NCI-H345 treated with DMSO at 0.1 percent for 48 hours (cell line): ENCODE results near the gene CRIP1.

Experiments
- DNase-seq: peaks from one replicate; lab custom pipeline; 2025; ENCODE audit not compliant: unreplicated experiment; lab: John Stamatoyannopoulos, UW

Gene CRIP1

DNA sequence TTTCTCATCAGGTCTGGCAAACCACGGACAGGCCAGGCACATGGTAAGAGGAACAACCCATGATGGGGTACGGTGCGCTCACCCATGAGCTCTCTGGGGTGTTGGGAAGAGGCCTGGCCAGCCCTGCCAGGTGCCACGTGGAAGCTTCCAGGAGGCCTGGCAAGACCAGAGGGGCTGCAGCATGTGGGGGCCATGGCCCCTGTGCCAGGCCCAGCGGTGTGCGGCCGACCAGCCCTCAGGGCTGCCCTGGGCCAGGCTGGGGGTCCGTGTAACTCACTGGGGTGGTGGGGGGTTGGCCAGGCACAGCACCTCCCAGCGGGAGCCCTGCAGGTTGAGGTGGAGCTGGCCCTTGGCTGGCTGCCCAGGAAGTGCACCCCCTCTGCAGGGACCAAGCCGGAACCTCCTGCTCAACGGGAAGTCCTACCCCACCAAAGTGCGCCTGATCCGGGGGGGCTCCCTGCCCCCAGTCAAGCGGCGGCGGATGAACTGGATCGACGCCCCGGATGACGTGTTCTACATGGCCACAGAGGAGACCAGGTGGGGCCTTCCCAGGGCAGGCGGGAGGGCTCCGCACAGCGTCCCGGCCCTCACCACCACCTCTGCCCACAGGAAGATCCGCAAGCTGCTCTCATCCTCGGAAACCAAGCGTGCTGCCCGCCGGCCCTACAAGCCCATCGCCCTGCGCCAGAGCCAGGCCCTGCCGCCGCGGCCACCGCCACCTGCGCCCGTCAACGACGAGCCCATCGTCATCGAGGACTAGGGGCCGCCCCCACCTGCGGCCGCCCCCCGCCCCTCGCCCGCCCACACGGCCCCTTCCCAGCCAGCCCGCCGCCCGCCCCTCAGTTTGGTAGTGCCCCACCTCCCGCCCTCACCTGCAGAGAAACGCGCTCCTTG lies 17.0 kb upstream of the CRIP1 start:
- DNase-seq, result no peak

DNA sequence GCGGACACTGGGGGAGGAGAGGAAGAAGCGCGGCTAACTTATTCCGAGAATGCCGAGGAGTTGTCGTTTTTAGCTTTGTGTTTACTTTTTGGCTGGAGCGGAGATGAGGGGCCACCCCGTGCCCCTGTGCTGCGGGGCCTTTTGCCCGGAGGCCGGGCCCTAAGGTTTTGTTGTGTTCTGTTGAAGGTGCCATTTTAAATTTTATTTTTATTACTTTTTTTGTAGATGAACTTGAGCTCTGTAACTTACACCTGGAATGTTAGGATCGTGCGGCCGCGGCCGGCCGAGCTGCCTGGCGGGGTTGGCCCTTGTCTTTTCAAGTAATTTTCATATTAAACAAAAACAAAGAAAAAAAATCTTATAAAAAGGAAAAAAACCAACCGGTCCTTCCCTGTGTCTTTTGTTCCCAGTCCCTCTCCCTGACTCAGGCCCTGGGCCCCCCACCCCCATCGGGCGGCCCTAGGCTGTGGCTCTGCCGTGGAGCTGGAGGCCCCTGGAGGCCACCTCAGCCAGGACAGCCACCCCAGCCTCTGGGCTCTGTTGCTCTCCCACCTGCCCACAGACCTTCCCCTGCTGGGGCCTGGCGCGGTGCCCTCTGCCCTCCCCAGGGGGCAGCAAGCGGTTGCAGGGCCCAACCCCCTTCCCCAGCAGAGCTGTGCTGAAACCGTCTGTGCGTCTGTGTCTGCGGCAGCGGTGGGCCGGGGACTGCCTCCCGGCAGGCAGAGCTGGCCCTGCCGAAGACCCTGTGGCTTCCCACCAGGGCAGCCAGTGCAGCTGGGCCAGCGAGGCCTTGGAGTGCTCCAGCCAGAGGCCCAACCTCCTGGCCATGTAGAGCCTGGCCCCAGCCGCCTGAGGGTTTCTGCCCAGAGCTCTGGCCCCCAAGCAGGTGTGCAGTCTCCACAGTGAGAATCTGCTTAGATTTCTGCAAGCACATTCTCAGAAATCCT lies 16.1 kb upstream of the CRIP1 start:
- DNase-seq, result peak; percentile 79

DNA sequence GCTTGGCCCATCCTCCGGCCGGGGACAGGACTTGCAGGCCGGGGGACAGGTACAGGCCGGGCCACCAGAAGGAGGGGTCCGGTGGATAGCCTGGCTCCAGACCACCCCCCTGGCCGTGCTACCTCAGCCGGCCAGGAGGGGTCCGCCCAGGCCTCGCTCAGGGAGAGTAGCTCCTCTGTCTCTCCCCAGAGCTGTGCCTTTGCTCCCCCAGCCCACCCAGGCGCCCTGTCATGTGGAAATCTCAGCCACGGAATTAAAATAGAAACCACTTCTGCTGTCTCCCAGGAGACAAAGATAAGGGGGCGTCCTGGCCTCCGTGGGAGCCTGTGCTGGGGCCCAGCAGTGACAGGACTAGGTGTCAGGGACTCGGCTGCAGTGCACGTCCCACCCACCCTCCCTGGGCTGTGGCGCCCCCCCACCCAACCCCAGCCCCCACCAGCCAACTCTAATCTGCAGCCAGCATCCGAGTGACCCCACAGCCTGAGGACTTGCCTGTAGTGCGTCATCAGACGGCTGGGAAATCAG lies 15.3 kb upstream of the CRIP1 start:
- DNase-seq, result no peak

DNA sequence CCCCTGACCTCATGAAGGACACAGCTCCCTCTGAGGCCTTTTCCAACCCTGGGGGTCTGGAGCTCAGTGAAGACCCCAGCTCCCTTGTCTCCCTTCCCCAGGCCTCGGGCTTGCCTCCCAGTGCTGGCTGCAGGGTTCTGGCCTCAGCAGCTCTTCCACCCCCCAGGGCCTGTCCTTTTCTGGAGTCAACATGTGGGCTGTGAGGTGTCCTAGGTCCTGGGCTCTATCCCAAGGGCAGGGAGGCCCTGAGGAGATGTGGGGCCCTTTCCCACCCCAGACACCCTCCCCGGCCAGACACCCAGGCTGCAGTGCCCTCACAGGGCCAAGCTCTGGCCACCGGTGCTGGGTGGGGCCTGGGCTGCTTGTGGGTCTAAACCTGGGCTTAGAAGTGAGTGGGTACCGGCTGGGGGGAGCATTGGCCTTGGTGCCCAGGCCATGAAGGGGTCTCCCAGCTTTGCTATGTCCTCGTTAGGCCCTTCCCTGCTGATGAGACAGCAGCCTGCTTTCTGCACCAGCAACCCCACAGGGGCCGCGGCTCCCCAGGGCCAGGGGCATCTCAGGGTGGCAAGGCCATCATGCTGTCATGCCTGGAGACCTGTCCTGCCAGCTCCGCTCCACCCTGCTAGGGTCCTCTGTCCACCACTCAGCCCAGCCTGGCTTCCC lies 14.7 kb upstream of the CRIP1 start:
- DNase-seq, result no peak

DNA sequence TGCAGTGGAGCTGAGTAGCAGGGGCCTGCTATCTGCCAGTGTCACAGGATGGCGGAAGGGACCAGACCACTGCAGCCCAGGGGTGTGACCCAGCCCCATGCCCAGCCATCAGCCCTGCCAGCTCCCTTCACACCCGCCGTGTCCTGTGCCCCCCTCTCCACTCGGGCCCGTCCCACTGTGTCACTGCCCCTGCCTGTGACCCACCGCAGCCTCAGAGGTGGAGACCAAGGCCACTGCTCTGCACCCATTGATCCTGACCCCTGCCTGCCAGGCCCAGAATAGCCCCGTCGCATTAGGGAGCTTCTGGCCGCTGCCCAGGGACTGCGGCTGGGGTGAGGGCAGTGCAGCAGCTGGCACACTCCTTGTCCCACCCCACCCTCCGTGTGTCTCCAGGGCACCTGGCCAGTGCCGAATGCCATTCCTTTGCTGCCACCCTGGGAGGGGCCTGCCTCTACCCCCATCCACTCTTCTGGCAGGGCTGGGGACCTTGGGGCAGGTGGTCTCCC lies 14.1 kb upstream of the CRIP1 start:
- no peak for DNase-seq

DNA sequence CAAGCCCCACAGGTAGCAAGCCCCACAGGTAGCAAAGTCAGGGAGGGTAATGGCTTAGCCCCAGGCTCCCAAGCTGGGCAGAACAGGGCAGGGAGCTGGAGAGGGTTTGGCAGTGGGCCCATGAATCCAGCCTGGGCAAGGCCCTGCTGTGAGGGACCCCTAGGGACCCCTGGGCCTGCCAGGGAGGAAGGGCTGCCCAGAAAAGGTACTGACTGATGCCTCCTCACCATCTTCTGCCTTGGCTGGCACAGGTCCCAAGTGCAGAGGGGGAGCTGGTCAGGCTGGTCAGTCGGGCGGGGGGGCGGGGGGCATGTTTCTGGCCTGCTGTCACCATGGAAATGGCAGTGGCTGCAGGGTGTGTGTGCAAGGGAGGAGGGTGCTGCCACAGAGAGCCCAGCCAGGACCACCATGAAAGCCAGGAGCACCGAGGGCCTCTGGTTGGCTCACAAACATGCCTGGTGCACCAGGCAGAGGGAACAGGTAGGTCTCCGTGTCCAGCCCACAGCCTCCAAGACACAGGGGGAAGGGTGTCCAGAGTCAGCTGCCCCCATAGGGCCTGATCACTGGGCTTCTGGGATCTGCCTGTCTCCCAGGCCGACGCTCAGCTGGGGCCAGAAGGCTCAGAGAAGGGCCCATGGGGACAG lies 13.5 kb upstream of the CRIP1 start:
- peak; percentile 47 for DNase-seq

DNA sequence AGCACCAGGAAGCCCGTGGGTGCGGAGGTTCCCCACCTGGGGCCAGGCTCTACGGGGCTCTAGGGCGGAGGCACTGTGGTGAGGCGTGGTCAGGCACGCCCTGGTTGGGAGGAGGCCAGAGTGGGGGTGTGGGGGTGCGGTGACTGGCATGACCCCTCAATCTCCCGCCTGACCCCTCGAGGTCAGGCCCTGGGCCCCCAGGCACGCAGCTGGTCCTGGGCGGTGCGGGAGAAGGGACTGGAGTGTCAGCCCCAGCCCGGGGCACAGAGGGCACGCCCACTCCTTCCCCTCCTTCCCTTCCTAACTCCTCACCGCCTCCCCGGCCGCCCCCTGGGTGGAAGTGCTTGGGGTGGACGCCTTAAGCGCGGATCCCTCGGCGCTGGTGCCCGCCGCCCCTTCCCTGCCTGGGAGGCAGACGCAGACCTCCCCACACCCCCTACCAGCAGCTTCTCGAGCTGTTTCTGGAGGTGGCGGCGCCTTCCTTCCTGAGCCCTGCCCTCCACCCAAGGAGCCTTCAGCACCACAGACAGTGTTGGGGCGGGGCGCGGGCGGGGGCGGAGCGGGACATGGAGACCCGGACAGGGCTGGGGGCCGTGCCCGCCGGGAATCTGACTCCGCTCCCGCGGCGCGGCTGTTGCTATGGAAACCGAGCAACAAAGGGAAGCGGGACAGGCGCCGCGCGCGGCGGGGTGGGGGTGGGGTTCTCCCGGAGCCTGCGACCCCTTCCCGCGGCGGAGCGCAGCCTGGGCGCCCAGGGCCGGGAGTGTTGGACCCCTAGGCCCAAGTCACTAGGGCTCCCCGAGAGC lies 12.8 kb upstream of the CRIP1 start:
- DNase-seq, result peak; percentile 63

DNA sequence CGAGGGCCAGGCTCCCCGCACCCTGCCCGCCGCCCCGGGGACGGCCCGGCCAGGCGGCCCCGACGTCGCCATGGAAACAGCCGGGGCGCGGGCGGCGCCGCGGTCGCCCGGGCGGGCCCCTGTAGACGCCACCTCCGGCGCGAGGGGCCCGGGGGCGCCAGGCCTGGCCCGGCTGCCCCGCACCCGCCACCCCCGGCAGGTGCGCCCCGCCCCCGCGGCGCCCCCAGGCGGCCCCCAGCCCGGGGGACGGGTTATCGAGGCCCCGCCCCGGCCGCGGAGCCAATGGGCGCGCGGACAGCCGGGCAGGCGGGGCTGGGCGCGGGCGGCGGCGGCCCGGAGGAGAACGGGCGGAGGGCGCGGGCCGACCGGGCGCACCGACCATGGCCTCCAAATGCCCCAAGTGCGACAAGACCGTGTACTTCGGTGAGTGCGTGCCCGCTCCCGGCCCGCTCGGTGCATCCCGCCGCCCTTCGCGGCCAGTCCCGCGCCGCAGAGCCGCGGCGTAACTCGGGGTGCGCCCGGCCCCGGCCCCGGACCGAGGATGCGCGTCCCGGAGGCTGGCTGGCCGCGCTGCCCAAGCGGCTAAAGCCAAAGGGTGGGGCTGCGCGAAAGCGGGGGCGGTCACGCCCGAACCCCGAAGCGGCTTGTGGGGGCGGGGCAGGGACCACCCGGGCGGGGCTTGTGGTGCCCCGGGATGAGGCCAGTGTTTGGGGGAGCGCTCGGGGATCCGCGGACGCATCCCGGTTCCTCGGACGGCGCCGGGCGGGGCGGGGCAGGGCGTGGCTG lies 12.0 kb upstream of the CRIP1 start, which contains the start of gene CRIP2:
TSS of gene CRIP2 (plus strand) at position 339 of the 786 bp plus-strand sequence. CDS start at position 381, 42 bp downstream.
- DNase-seq, result peak; percentile 36

DNA sequence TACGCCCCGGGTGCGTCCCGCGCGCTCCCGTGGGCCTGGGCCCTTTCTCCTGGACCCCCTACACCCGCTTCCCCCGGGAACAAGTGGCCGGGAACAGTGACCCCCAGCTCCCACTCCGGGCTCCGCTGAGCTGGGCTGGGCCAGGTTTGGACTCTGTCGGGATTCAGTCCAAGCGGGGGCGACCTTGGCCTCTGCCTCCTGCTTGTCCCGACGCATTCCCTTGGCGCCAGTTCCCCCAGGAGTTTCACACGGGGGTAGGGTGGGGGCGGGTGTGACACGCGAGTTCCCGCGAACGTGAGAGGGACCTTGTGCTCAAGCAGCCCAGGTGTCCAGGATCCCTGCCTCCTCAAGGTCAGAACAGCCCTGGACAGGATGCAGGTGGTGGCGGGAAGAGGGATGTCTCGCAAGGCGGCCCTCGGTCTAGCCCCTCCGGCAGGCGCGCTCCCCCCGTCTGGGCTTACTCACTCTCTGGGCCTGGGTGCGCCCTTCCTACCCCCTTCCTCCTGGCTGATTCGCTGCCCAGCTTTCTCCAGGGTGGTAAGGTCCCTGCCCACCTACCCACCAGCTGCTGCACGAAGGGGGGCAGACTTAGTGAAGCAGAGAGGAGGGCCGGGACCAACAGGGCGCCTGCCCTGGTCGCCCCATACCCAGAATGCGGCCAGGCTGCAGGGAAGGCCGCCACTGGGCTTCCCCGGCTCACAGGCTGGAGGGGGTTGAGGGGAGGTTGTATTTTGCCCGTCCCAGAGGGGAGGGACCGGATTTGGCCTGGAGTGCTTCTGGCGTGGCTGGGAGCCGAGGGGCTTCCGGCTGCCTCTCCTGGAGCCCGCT lies 11.2 kb upstream of the CRIP1 start:
- DNase-seq, result no peak

DNA sequence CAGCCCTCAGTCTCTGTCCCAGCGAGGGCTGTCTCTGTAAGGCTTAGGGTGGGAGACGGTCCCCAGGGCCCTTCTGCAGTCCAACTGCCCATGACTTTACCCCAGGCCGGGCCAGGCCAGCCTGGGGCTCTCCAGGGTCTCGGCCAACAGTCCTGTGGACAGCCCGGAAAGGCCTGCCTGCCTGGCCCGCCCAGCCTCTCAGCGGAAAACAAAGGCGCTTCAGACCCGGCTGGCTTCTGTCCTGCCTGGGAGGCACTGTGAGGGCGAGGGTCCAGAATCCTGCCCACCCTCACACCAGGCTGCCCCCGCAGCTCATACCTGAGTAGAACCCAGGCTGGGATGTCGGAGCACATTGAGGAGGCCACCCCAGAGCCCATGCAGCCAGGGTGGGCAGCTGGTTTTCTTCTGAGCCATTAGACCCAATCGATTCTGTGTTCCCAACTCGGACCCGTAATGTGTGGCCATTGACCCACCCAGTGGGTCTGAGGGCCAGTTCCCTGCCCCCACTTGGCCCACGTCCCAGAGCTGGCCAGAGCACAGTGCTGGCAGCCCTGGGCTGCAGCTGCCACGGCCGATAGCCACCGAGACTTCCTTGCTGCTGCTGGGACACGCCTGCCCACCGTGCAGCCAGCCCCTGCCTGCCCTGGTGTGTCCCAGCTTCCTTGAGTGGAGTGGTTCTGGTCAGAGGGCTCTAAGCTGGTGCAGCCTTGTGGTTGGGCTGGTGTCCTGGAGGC lies 10.4 kb upstream of the CRIP1 start:
- DNase-seq, result no peak

DNA sequence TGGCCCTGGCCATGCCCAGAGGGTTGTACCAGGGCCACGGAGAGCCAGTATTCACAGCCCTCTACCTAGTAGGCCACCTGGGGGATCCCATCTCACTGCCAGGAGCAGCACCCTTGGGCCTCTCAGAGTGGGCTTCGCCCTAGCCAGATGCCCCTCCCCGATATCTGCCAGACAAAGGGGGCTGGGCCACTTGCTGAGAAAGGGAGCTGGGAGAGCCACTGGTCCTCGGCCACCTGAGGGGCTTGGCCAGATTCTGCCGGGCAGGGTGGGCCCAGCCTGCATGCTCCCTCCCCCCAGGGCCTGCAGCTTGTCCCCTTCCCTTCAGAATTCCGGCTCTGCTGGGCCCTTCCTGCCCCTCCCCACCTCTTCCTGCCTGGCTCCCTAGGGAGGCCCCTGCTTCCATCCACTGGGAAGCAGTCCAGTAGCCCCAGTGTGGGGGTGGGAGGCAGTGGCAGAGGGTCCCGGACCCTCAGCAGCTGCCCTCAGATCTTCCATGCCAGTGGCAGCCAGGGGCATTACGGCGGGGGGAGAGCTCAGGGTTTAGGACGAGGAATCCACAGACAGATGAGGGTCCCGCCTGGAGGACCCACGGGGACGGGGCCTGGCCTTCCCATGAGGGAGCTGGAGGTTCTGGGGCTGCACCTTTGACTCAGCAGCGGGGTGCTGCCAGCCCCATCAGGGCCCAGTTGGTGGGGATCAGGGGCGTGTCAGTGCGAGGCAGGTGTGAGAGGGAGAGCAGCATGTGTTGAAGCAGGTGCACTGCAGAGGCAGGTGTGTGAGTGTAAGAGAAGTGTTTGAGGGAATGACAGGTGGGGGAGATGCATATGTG lies 9.6 kb upstream of the CRIP1 start:
- no peak for DNase-seq

DNA sequence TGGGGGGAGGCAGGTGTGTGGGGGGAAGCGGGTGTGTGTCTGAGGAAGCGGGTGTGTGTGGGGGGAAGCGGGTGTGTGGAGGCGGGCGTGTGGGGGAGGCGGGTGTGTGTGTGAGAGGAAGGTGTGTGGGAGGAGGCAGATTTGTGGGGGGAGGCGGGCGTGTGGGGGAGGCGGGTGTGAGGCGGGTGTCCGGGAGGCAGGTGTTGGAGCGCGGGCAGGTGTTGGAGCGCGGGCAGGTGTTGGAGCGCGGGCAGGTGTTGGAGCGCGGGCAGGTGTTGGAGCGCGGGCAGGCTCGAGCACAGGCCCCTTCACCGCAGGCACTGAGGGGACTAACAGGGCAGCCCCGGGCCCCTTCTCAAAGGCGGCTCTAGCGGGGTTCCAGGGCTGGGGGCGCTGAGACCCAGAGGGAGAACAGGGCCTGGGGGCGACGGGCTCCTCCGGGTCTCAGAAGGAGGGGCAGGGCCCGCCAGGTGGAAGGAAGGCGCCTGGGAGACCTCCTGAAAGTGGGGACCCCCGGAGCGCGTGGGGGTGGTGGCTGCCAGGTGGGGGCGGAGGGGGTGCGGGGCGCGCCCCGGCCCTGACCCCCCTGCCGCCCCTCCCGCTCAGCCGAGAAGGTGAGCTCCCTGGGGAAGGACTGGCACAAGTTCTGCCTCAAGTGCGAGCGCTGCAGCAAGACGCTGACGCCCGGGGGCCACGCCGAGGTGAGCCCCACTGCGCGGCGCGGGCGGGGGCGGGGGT lies 8.9 kb upstream of the CRIP1 start:
- DNase-seq, result no peak

DNA sequence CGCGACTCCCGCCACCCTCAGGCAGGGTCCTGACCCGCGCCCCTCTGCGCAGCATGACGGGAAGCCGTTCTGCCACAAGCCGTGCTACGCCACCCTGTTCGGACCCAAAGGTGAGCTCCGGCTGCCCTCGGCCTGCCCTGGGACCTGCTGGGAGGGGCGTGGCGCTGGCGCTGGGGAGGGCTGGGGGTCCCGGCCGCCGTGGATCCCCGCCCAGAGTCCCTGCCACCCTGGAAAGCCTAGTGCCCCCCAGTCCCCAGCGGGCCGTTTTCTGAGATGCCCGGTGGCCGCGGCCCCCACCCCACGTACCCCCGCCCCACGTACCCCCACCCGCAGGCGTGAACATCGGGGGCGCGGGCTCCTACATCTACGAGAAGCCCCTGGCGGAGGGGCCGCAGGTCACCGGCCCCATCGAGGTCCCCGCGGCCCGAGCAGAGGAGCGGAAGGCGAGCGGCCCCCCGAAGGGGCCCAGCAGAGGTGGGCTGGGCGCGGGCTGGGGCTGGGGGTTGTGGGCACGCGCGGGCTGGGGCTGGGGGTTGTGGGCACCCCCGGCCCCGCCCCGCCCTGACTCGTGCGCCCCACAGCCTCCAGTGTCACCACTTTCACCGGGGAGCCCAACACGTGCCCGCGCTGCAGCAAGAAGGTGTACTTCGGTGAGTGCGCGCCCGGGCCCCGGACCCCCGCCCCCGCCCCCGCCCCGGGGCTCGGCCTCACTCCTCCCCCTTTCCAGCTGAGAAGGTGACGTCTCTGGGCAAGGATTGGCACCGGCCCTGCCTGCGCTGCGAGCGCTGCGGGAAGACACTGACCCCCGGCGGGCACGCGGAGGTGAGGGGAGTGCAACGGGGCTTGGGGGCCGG lies 8.1 kb upstream of the CRIP1 start:
- no peak for DNase-seq

DNA sequence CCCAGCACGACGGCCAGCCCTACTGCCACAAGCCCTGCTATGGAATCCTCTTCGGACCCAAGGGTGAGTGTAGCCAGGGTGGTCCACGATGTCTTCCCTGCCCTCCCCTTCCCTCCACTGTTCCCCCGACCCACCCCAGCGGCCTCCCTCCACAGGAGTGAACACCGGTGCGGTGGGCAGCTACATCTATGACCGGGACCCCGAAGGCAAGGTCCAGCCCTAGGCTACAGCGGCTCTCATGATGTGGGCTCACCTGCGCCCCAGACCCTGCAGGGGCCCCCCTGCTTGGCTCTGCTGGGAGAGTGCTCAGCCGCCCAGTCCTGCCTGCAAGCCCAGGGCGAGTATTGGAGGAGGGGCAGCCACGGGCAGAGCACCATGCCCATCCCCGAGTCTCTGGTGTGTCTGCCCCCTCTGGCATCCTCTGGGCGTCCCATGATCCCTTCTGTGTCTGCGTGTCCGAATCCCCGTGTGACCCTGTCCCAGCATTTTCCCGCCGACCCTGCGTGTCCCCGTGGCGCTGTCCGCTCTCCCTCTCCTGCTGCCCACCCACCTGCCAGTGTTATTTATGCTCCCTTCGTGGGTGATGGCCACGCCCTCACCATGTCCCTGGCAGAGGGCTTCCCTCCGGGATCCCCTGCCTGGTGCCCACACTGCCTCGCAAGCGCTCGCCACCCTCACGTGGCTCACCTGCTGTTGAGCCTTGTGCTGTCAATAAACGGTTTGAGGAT lies 7.1 kb upstream of the CRIP1 start:
- no peak for DNase-seq
